HepG2 (cell line): ENCODE measurements around the gene IRAK4. TPM values are rescaled to one million over a fixed set of nuclear protein-coding genes. Genes with fewer than 3 reads are reported as not detected.

Source experiments
- ATAD3A ChIP-seq: sonication (generic); formaldehyde crosslinking; IDR thresholded peaks from 2 replicates; pipeline ENCODE4 v1.4.0; 2020; ENCODE audit warnings: missing genetic modification reagents
- FOXA3 ChIP-seq: IDR thresholded peaks from 2 replicates; pipeline ENCODE4 v1.6.1; 2016; ENCODE audit warnings: missing genetic modification reagents, missing compliant biosample characterization
- IRF2 ChIP-seq: IDR thresholded peaks from 2 replicates; pipeline ENCODE4 v1.6.1; 2018; ENCODE audit warnings: missing genetic modification reagents, missing compliant biosample characterization
- KDM6A ChIP-seq: IDR thresholded peaks from 2 replicates; pipeline ENCODE4 v1.6.1; 2016; ENCODE audit warnings: low read depth
- NCOA1 ChIP-seq: sonication (generic); formaldehyde crosslinking; IDR thresholded peaks from 2 replicates; pipeline ENCODE4 v1.9.0; 2021; ENCODE audit warnings: missing genetic modification reagents
- POLR2A ChIP-seq, 2 experiments: IDR thresholded peaks; 2 replicates each; pipeline ENCODE4 v1.6.1; 2011; ENCODE audit warnings: low read depth in 2 of 2, low read length in 2 of 2, mild to moderate bottlenecking in 1 of 2, moderate library complexity in 1 of 2; ENCODE audit not compliant: insufficient read depth in 1 of 2
- POLR2AphosphoS2 ChIP-seq: IDR thresholded peaks from 2 replicates; pipeline ENCODE4 v1.6.1; 2011; ENCODE audit warnings: low read depth, low read length, improper control_type of control experiment
- SIN3A ChIP-seq: IDR thresholded peaks from 2 replicates; pipeline ENCODE4 v1.6.1; 2011; ENCODE audit warnings: low read depth, mild to moderate bottlenecking, control low read depth, low read length, borderline replicate concordance
- SP1 ChIP-seq, 2 experiments: fragments of 450-650 bp in 1 of 2; sonication (generic) in 1 of 2; formaldehyde crosslinking in 1 of 2; IDR thresholded peaks; 2 replicates each; pipeline versions ENCODE4 v1.4.0 to v1.6.1; 2016 to 2020; ENCODE audit warnings: missing genetic modification reagents in 1 of 2
- TBP ChIP-seq: sonication (generic); formaldehyde crosslinking; IDR thresholded peaks from 2 replicates; pipeline ENCODE4 v1.5.0; 2020; ENCODE audit warnings: missing genetic modification reagents
- ZNF180 ChIP-seq: sonication (generic); formaldehyde crosslinking; IDR thresholded peaks from 2 replicates; pipeline ENCODE4 v1.4.0; 2020; ENCODE audit warnings: low read depth, missing genetic modification reagents, borderline replicate concordance
- ZNF326 ChIP-seq: sonication (generic); formaldehyde crosslinking; IDR thresholded peaks from 2 replicates; pipeline ENCODE4 v1.4.0; 2020; ENCODE audit warnings: missing genetic modification reagents, borderline replicate concordance
- ZNF737 ChIP-seq: sonication (generic); formaldehyde crosslinking; IDR thresholded peaks from 2 replicates; pipeline ENCODE4 v1.5.0; 2020; ENCODE audit warnings: missing genetic modification reagents, mild to moderate bottlenecking, borderline replicate concordance
- ZNF772 ChIP-seq: sonication (generic); formaldehyde crosslinking; IDR thresholded peaks from 2 replicates; pipeline ENCODE4 v1.5.0; 2020; ENCODE audit warnings: mild to moderate bottlenecking, missing genetic modification reagents
- polyA plus RNA-seq, 8 experiments: library from polyadenylated mRNA; depleted of rRNA in 3 of 8; stranded (reverse) in 7 of 8; unstranded in 1 of 8; fragments of >200 nt; fragmentation: Illumina TruSeq in 4 of 8; extraction: Trizol in 4 of 8; gene quantifications; 2 replicates each; pipeline versions ENCODE4 v1.2.1 to v1.2.3, GENCODE V29; 2011 to 2016; ENCODE audit warnings: low read depth in 4 of 8, missing spikeins in 1 of 8, mixed read lengths in 1 of 8; ENCODE audit not compliant: insufficient read depth in 1 of 8
- total RNA-seq, 5 experiments: library from RNA; depleted of rRNA; stranded (reverse); fragments of >200 nt; fragmentation: Illumina TruSeq; extraction: Trizol; gene quantifications; 2 replicates each; pipeline ENCODE4 v1.2.3, GENCODE V29; 2016; ENCODE audit warnings: low read depth in 1 of 5
- TF ChIP-seq, protein P1 (sequence below): sonication (generic); formaldehyde crosslinking; conservative IDR thresholded peaks from 2 replicates; pipeline ENCODE4 v1.5.0; 2020; ENCODE audit warnings: missing genetic modification reagents
- TF ChIP-seq, protein P2 (sequence below): sonication (generic); formaldehyde crosslinking; IDR thresholded peaks from 2 replicates; pipeline ENCODE4 v1.4.0; 2020; ENCODE audit warnings: missing genetic modification reagents
- TF ChIP-seq, protein P3 (sequence below): IDR thresholded peaks from 2 replicates; pipeline ENCODE4 v1.6.1; 2016; ENCODE audit warnings: low read depth, control low read depth
- TF ChIP-seq, protein P4 (sequence below): IDR thresholded peaks from 2 replicates; pipeline ENCODE4 v1.6.1; 2016; ENCODE audit warnings: missing genetic modification reagents, missing compliant biosample characterization
- TF ChIP-seq, protein P5 (sequence below): sonication (generic); formaldehyde crosslinking; IDR thresholded peaks from 2 replicates; pipeline ENCODE4 v1.8.0; 2022; ENCODE audit warnings: mild to moderate bottlenecking, missing genetic modification reagents, moderate library complexity
- TF ChIP-seq, protein P6 (sequence below): IDR thresholded peaks from 2 replicates; pipeline ENCODE4 v1.6.1; 2016; ENCODE audit warnings: low read depth
- TF ChIP-seq, protein P7 (sequence below): sonication (generic); formaldehyde crosslinking; IDR thresholded peaks from 2 replicates; pipeline ENCODE4 v1.4.0; 2020; ENCODE audit warnings: mild to moderate bottlenecking, missing genetic modification reagents, borderline replicate concordance

IRAK4 gene
- total and polyA plus RNA-seq, 2 of the 13 experiments (the other 11 are each of a cell fraction or from before 2014, with no cell fraction given), result 6.6 to 7.1 TPM

DNA sequence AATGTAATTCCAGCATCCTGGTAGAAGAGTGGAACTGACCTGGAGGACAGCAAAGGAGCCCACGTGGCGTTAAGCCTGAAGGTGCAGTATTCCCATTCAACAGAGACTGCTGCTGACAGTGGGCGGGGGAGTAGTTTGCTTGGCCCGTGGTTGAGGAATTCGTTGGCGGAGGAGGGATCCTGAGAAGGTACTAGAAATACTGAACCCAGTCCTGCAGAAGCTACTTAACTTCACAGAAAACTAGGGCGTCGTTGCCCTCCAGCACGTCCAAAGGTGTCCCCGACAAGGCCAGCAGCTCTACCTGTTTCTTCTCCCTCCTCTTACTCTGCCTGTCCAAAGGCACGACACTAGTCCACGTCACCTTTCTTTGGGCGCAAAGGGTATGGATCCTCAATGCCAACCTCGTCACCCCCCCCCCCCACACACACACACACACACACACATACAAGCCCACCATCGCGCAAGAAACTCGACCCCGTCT, 464 bp upstream of the IRAK4 start (continued):
- TF ChIP-seq, protein P1, sequence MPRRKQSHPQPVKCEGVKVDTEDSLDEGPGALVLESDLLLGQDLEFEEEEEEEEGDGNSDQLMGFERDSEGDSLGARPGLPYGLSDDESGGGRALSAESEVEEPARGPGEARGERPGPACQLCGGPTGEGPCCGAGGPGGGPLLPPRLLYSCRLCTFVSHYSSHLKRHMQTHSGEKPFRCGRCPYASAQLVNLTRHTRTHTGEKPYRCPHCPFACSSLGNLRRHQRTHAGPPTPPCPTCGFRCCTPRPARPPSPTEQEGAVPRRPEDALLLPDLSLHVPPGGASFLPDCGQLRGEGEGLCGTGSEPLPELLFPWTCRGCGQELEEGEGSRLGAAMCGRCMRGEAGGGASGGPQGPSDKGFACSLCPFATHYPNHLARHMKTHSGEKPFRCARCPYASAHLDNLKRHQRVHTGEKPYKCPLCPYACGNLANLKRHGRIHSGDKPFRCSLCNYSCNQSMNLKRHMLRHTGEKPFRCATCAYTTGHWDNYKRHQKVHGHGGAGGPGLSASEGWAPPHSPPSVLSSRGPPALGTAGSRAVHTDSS (CRISPR knock-in tag), result no peak
- TF ChIP-seq, protein P2, sequence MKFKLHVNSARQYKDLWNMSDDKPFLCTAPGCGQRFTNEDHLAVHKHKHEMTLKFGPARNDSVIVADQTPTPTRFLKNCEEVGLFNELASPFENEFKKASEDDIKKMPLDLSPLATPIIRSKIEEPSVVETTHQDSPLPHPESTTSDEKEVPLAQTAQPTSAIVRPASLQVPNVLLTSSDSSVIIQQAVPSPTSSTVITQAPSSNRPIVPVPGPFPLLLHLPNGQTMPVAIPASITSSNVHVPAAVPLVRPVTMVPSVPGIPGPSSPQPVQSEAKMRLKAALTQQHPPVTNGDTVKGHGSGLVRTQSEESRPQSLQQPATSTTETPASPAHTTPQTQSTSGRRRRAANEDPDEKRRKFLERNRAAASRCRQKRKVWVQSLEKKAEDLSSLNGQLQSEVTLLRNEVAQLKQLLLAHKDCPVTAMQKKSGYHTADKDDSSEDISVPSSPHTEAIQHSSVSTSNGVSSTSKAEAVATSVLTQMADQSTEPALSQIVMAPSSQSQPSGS (CRISPR knock-in tag), result no peak
- TF ChIP-seq, protein P3, sequence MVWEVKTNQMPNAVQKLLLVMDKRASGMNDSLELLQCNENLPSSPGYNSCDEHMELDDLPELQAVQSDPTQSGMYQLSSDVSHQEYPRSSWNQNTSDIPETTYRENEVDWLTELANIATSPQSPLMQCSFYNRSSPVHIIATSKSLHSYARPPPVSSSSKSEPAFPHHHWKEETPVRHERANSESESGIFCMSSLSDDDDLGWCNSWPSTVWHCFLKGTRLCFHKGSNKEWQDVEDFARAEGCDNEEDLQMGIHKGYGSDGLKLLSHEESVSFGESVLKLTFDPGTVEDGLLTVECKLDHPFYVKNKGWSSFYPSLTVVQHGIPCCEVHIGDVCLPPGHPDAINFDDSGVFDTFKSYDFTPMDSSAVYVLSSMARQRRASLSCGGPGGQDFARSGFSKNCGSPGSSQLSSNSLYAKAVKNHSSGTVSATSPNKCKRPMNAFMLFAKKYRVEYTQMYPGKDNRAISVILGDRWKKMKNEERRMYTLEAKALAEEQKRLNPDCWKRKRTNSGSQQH (CRISPR knock-in tag), result peak; percentile 61; the same call in 1 of the 2 replicates
- TF ChIP-seq FOXA3 (CRISPR knock-in tag), result no peak
- no peak for TF ChIP-seq ATAD3A
- peak; percentile 40; the same call in 1 of the 2 replicates for TF ChIP-seq SIN3A
- no peak for TF ChIP-seq KDM6A (CRISPR knock-in tag)
- TF ChIP-seq, protein P4, sequence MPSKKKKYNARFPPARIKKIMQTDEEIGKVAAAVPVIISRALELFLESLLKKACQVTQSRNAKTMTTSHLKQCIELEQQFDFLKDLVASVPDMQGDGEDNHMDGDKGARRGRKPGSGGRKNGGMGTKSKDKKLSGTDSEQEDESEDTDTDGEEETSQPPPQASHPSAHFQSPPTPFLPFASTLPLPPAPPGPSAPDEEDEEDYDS (CRISPR knock-in tag), result no peak
- TF ChIP-seq POLR2AphosphoS2, result no peak
- TF ChIP-seq ZNF737, result no peak
- TF ChIP-seq ZNF772 (CRISPR knock-in tag), result no peak
- no peak for TF ChIP-seq ZNF180
- no peak for TF ChIP-seq POLR2A (IDR thresholded peaks at IDR 0.05; ENCODE audit: insufficient read depth in 1 of 2, low read depth in 2 of 2, low read length in 2 of 2)
- TF ChIP-seq, protein P5, sequence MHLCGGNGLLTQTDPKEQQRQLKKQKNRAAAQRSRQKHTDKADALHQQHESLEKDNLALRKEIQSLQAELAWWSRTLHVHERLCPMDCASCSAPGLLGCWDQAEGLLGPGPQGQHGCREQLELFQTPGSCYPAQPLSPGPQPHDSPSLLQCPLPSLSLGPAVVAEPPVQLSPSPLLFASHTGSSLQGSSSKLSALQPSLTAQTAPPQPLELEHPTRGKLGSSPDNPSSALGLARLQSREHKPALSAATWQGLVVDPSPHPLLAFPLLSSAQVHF, result no peak
- TF ChIP-seq TBP (CRISPR knock-in tag), result no peak
- TF ChIP-seq, protein P6, sequence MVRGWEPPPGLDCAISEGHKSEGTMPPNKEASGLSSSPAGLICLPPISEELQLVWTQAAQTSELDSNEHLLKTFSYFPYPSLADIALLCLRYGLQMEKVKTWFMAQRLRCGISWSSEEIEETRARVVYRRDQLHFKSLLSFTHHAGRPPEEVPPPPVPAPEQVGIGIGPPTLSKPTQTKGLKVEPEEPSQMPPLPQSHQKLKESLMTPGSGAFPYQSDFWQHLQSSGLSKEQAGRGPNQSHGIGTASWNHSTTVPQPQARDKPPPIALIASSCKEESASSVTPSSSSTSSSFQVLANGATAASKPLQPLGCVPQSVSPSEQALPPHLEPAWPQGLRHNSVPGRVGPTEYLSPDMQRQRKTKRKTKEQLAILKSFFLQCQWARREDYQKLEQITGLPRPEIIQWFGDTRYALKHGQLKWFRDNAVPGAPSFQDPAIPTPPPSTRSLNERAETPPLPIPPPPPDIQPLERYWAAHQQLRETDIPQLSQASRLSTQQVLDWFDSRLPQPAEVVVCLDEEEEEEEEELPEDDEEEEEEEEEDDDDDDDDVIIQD (CRISPR knock-in tag), result no peak
- TF ChIP-seq SP1 (IDR thresholded peaks at IDR 0.05), result no peak
- no peak for TF ChIP-seq SP1 (CRISPR knock-in tag; IDR thresholded peaks at IDR 0.05)
- TF ChIP-seq, protein P7, sequence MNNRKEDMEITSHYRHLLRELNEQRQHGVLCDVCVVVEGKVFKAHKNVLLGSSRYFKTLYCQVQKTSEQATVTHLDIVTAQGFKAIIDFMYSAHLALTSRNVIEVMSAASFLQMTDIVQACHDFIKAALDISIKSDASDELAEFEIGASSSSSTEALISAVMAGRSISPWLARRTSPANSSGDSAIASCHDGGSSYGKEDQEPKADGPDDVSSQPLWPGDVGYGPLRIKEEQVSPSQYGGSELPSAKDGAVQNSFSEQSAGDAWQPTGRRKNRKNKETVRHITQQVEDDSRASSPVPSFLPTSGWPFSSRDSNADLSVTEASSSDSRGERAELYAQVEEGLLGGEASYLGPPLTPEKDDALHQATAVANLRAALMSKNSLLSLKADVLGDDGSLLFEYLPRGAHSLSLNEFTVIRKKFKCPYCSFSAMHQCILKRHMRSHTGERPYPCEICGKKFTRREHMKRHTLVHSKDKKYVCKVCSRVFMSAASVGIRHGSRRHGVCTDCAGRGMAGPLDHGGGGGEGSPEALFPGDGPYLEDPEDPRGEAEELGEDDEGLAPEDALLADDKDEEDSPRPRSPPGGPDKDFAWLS, result no peak
- TF ChIP-seq IRF2 (CRISPR knock-in tag), result no peak
- TF ChIP-seq ZNF326, result no peak
- TF ChIP-seq NCOA1, result no peak
